ENCODE measurements around the gene RUNDC1. TPM values are rescaled to one million over a fixed set of nuclear protein-coding genes. Genes with fewer than 3 reads are reported as not detected.
A peak's percentile ranks its signal among the peaks of the same experiment; 100 is the strongest.

The RUNDC1 gene
- total RNA-seq, 1 experiment from 2014 or later = 13.4 TPM

GRCh38 chr17:43024407-43025289, 44.3 kb downstream of the RUNDC1 start, which contains the start of gene RND2:
RND2 (plus strand) TSS chr17:43025231; CDS start chr17:43025348, 117 bp downstream.
- Mint-ChIP-seq H3K9me3 (ENCODE audit: unreplicated experiment) (no peaks in the 10 kb centered on the region), H3K27me3 (ENCODE audit: insufficient read depth, unreplicated experiment) (no peaks in the 10 kb centered on the region), H3K4me1 (ENCODE audit: insufficient read depth, unreplicated experiment) (peaks cover 14% of the 10 kb centered on the region), H3K4me3 (ENCODE audit: unreplicated experiment) (peak within 1 kb of the TSS; percentile 71), H3K36me3 (ENCODE audit: insufficient read depth, unreplicated experiment) (peaks cover 17% of the 10 kb centered on the region), H3K27ac (ENCODE audit: low read depth, unreplicated experiment) (peak within 1 kb of the TSS; percentile 61)
- ChIA-PET POLR2A (interaction anchor here (0.6 to 5.9 kb wide), 12 partner anchors 16 to 417 kb away, joined by 3 to 58 read pairs (median 6); partner anchors contain the start of genes ARL4D, IFI35, NBR1 and RPL27), CTCF (interaction anchor here (0.5 to 1.4 kb wide), 10 partner anchors 9 to 751 kb away, joined by 3 to 4 read pairs (median 3); no protein-coding TSS in a partner anchor)
- peak; percentile 93 for DNase-seq (ENCODE audit: unreplicated experiment)
- no TSS peak for BruUV-seq (replicated peaks)
- intact Hi-C loops (cut with micrococcal nuclease) = loop anchor here (1.0 to 10.0 kb wide), 4 partner anchors 100 to 310 kb away; partner anchors contain the start of genes NBR1 and TMEM106A
- peak; percentile 51 for TF ChIP-seq CTCF (IDR thresholded peaks at IDR 0.05; ENCODE audit: unreplicated experiment)

- Mint-ChIP-seq H3K36me3 (ENCODE audit: insufficient read depth, unreplicated experiment) (peaks cover 13% of the 10 kb centered on the region), H3K9me3 (ENCODE audit: unreplicated experiment) (no peaks in the 10 kb centered on the region), H3K4me1 (ENCODE audit: insufficient read depth, unreplicated experiment) (peaks cover 12% of the 10 kb centered on the region), H3K27me3 (ENCODE audit: insufficient read depth, unreplicated experiment) (no peaks in the 10 kb centered on the region), H3K27ac (ENCODE audit: low read depth, unreplicated experiment) (peak overlapping the region; percentile 61), H3K4me3 (ENCODE audit: unreplicated experiment) (peak overlapping the region; percentile 39)
- DNase-seq (ENCODE audit: unreplicated experiment) = no peak
- ChIA-PET CTCF (interaction anchor here (0.9 to 1.4 kb wide), 4 partner anchors 9 to 177 kb away, joined by 3 read pairs; no protein-coding TSS in a partner anchor), POLR2A (interaction anchor here (1.3 to 5.9 kb wide), 4 partner anchors 19 to 146 kb away, joined by 4 to 58 read pairs (median 16); partner anchors contain the start of genes IFI35, NBR1 and RPL27)
- intact Hi-C loops (cut with micrococcal nuclease) = loop anchor here (10.0 kb wide), 1 partner anchor 310 kb away; no protein-coding TSS in a partner anchor
- no TSS peak for BruUV-seq (replicated peaks)
- no peak for TF ChIP-seq CTCF (IDR thresholded peaks at IDR 0.05; ENCODE audit: unreplicated experiment)
Measured at GRCh38 chr17:43025290-43025657, 44.9 kb downstream of the RUNDC1 start.

- DNase-seq (ENCODE audit: unreplicated experiment) = no peak
- TF ChIP-seq CTCF (IDR thresholded peaks at IDR 0.05; ENCODE audit: unreplicated experiment) = no peak
- CTCF ChIA-PET = interaction anchor here (0.6 kb wide), 1 partner anchor 190 kb away, joined by 3 read pairs; no protein-coding TSS in a partner anchor
- Mint-ChIP-seq H3K4me3 (ENCODE audit: unreplicated experiment) (peak overlapping the region; percentile 39), H3K9me3 (ENCODE audit: unreplicated experiment) (no peaks in the 10 kb centered on the region), H3K4me1 (ENCODE audit: insufficient read depth, unreplicated experiment) (peaks cover 12% of the 10 kb centered on the region), H3K27ac (ENCODE audit: low read depth, unreplicated experiment) (no peak overlapping the region), H3K36me3 (ENCODE audit: insufficient read depth, unreplicated experiment) (peaks cover 12% of the 10 kb centered on the region), H3K27me3 (ENCODE audit: insufficient read depth, unreplicated experiment) (no peaks in the 10 kb centered on the region)
- intact Hi-C loops (cut with micrococcal nuclease) = loop anchor here (10.0 kb wide), 1 partner anchor 309 kb away; no protein-coding TSS in a partner anchor
- no TSS peak for BruUV-seq (replicated peaks)
- POLR2A ChIA-PET = interaction anchor here (0.6 to 5.9 kb wide), 2 partner anchors 27 to 334 kb away, joined by 3 to 58 read pairs; partner anchors contain the start of gene RPL27
Measured at GRCh38 chr17:43025766-43026537, 45.6 kb downstream of the RUNDC1 start.
